ENCODE results near the gene SCAI.
"Not testable (repeated sequence)": the region's sequence is repeated elsewhere in the genome, so short reads cannot be mapped to it uniquely, and the experiment has no call there.

The SCAI gene

GRCh38 chr9:125049212-125050049, 93.9 kb downstream of the SCAI start:
- no peak overlapping the region for H3K27ac ChIP-seq
- H3K4me3 ChIP-seq = no peak overlapping the region

- H3K4me3 ChIP-seq = no peak overlapping the region
- H3K27ac ChIP-seq = no peak overlapping the region
These were observed 99.7 kb downstream of the SCAI start for GRCh38 chr9:125043631-125044030.

- H3K4me3 ChIP-seq = no peak overlapping the region
- H3K27ac ChIP-seq = no peak overlapping the region
These were observed 100.2 kb downstream of the SCAI start for GRCh38 chr9:125043148-125043547.

- no peak overlapping the region for H3K27ac ChIP-seq
- no peak overlapping the region for H3K4me3 ChIP-seq
These were observed 105.2 kb downstream of the SCAI start for GRCh38 chr9:125038166-125038565.

GRCh38 chr9:125028041-125028440, 115.3 kb downstream of the SCAI start:
- no peak overlapping the region for H3K4me3 ChIP-seq
- no peak overlapping the region for H3K27ac ChIP-seq

GRCh38 chr9:125024917-125025316, 118.4 kb downstream of the SCAI start:
- Histone ChIP-seq H3K27ac (no peak overlapping the region), H3K4me3 (no peak overlapping the region)

GRCh38 chr9:125021069-125021468, 122.3 kb downstream of the SCAI start:
- H3K27ac ChIP-seq = no peak overlapping the region
- H3K4me3 ChIP-seq = no peak overlapping the region

GRCh38 chr9:125015655-125016054, 127.7 kb downstream of the SCAI start:
- not testable (repeated sequence) for H3K27ac ChIP-seq

GRCh38 chr9:125012013-125012412, 131.3 kb downstream of the SCAI start:
- H3K27ac ChIP-seq, H3K4me3 ChIP-seq: not testable (repeated sequence)

More at GRCh38 chr9:125015655-125016054, 127.7 kb downstream of the SCAI start:
- not testable (repeated sequence) for H3K4me3 ChIP-seq

- no peak overlapping the region for H3K27ac ChIP-seq
These were observed 134.7 kb downstream of the SCAI start for GRCh38 chr9:125008599-125008998.

GRCh38 chr9:125003332-125003731, 140.0 kb downstream of the SCAI start:
- no peak overlapping the region for H3K4me3 ChIP-seq
- H3K27ac ChIP-seq = no peak overlapping the region

More at GRCh38 chr9:125008599-125008998, 134.7 kb downstream of the SCAI start:
- H3K4me3 ChIP-seq = no peak overlapping the region

- H3K4me3 ChIP-seq = no peak overlapping the region
- H3K27ac ChIP-seq = no peak overlapping the region
These were observed 159.6 kb downstream of the SCAI start for GRCh38 chr9:124983698-124984097.

- H3K4me3 ChIP-seq = no peak overlapping the region
- no peak overlapping the region for H3K27ac ChIP-seq
These were observed 162.9 kb downstream of the SCAI start for GRCh38 chr9:124980431-124980830.

GRCh38 chr9:124975131-124975530, 168.2 kb downstream of the SCAI start:
- H3K4me3 ChIP-seq = no peak overlapping the region

GRCh38 chr9:124973807-124974206, 169.5 kb downstream of the SCAI start:
- Histone ChIP-seq H3K4me3 (no peak overlapping the region), H3K27ac (no peak overlapping the region)

More at GRCh38 chr9:124975131-124975530, 168.2 kb downstream of the SCAI start:
- no peak overlapping the region for H3K27ac ChIP-seq

- no peak overlapping the region for H3K27ac ChIP-seq
- H3K4me3 ChIP-seq = no peak overlapping the region
These were observed 171.0 kb downstream of the SCAI start for GRCh38 chr9:124972241-124972770.

- H3K27ac ChIP-seq = no peak overlapping the region
- H3K4me3 ChIP-seq = no peak overlapping the region
These were observed 173.9 kb downstream of the SCAI start for GRCh38 chr9:124969401-124969800.

GRCh38 chr9:124968238-124968637, 175.1 kb downstream of the SCAI start:
- Histone ChIP-seq H3K4me3 (no peak overlapping the region), H3K27ac (no peak overlapping the region)

GRCh38 chr9:124965775-124966568, 177.4 kb downstream of the SCAI start:
- H3K4me3 ChIP-seq = not testable (repeated sequence)
- peak overlapping the region in 9 of 21 experiments; percentile 18 to 83 (median 59) for H3K27ac ChIP-seq

GRCh38 chr9:124964604-124965003, 178.7 kb downstream of the SCAI start:
- H3K4me3 ChIP-seq = no peak overlapping the region
- peak overlapping the region in 7 of 21 experiments; percentile 39 to 83 (median 57) for H3K27ac ChIP-seq

All from skin epidermis (tissue), 12 donors.